GM19328 (cell line): ENCODE measurements around the gene CDT1.

Source experiments
- ATAC-seq: cut with Tn5 transposase; IDR thresholded peaks from one replicate; pipeline ENCODE4 v1.9.1; 2021; ENCODE audit warnings: mild to moderate bottlenecking, moderate library complexity; ENCODE audit not compliant: unreplicated experiment

The CDT1 gene

DNA sequence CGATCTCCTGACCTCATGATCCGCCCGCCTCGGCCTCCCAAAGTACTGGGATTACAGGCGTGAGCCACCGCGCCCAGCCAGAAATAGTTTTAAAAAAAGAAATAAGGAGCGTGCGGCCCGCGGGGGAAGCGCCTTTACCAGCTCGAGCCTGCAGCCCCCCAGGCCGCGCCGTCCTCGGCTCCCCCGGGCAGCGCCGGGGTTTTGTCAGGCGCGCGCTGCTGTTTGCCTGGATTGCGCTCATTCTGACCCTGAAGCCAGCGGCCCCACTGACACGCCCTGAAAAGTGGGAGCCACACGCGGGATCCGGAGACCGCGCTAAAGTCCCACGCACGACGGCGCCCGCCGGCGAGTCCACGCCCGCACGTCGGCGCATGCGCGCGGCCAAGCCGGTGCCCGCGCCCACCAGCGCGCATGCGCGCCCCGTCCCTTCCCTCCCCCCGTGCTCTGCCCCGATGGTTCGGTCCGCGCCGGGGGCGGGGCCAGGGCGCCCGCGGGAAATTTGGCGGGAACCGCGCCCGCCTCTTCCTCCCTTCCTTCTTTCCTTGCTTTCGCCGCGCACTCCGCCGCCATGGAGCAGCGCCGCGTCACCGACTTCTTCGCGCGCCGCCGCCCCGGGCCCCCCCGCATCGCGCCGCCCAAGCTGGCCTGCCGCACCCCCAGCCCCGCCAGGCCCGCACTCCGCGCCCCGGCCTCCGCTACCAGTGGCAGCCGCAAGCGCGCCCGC lies at the start of gene CDT1:
Gene CDT1, plus strand, starts transcription at position 526 of the 724 bp plus-strand sequence. Its CDS starts 43 bp downstream, at position 569.
- ATAC-seq: peak; percentile 55

DNA sequence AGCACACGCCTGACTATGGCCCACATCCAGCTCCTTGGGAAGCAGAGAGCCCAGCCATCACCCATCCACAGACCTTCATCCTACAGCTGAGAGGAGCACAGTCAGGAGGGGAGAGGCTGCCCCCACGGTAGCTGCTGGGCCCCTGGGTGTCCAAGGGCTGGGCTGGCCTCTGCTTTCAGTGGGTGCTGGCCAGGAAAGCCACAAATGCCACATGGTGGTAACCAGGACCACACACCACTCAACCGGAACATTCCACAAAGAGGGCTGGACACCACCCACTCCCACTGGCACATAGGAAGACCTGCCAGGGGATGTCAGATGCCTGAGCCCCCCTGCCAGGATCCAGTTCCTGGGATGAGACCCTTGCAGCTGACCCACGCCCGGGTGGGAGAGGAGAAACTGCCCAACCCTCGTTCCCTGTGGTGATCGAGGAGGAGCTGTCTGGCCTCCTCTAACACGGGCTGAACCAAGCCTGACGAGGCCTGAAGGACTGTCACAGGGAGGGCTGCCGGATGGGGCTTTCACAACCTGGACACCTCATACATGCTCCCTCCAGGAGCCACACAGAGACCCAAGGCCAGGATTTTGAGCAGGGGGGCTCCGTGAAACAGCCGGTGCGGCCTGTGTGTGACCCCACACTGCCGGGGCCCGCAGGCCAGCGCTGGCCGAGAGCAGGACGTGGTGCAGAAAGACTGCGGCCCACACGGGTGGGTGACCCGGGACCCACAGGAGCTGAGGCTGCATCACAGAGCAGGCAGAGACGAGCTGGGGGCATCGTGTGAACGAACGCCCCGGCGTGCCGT lies 49.3 kb upstream of the CDT1 start:
- ATAC-seq: no peak

DNA sequence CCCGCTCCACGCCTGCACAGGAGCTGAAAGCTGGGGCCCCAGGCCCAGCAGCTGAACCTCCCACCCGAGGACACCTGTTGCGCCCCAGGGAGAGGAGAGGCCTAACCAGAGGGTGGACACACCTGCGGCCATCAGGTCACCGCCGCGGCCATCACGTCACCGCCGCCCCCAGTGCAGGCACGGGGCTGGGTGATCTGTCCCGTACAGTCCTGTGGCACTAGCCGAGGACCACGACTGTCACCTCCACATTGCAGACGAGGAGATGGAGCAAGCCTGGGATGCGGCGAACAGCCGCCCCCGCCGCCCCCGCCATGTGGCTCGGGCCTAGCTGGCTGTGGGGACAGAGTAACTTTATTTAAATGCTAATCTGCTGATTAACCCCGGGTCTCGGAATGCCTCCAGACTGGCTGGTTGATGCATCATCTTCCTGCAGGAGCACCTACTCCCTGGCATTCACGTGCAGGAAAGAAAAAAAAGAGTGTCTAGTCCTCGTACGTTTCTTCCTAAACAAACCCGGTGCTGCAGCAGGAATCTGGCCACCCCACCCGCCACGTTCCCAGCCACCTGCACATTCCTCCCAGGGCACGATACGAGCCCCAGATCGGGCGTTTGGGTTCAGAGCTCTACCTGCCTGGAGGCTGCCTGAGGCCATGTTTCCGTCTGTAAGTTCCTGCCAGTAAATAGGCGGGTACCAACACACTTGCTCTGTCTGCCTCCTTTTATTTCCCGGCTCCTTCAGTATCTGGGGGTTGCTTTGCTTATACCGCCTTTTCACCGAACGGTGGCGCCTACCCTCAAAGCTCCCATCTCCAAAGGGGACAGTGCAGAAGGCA lies 48.5 kb upstream of the CDT1 start:
- ATAC-seq: no peak

DNA sequence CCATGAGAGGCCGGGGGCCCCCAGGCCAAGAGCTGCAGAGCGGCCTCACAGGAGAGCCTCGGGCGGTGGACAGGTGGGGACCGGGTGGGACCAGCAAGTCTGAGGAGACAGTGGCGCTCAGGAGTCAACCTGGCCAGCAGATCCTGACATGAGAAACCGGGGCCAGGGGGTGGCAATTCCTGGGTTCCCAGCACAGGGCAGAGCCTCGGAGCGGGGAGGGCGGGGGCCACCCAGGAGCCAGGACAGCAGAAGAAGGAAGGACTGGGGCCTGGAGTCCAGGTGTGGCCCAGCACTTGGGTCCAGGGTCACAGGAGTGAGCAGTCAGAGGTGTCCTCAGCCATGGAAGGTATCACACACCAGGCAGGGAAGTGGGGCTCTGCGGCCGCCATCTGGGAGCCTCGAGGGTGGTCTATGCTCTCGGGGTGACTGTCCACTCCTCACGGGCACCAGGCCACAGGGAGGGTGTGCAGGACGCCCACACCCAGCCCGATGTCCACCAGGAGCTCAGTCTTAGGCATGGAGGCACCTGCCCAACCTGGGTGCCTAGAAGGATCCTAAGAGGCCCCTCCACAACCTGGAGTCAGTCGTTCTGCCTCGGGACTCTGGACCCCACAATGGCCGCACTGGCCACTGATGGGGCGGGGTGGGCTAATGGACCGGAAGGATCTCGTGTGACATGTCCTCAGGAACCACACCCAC lies 47.7 kb upstream of the CDT1 start:
- ATAC-seq: no peak

DNA sequence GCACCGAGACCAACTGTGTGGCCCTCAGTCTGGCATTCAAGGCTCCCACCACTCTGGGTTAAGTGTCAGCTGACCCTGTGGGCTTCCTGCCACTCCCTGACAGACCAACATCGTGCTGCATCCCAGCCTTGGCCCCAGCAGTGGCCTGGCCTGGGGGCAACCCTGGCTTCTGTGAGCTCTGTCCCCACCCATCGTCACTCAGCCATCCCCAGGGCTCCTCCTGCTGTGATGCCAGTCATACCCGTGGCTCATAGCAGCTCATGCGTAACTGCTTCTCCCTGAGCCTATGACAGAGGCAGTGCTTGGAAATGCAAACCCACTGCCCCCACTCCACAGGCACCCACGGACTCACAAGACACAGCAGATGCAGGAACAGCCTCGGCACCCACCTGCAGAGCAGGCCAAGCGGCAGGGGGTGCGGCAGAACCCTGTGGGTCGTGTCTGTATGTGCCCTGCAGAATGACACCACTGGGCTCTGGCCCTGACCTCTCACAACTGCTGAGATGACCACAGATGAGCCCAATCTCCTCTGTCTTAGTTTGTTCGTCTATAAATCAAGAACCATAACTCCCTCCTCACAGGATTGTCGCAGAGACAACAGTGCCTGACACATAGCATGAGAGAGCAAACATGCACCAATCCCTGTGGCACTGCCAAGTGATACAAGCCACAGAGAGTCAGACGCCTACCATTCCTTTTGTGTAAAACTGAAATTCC lies 45.2 kb upstream of the CDT1 start:
- no peak for ATAC-seq

DNA sequence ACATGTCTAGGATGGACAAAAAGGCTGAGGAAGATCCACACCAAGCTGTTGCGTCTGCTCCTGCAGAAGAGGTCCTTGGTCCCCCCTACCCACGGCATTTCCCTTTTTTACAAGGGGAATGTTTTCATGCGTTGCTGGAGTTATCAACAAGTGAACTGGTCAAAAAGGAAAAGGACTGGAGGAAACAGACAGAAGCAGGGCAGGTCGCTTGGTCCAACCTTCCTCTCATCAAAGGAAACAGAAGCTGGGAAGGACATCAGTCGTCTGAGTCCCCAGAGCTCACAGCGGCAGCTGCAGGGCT lies 44.7 kb upstream of the CDT1 start:
- ATAC-seq: no peak

DNA sequence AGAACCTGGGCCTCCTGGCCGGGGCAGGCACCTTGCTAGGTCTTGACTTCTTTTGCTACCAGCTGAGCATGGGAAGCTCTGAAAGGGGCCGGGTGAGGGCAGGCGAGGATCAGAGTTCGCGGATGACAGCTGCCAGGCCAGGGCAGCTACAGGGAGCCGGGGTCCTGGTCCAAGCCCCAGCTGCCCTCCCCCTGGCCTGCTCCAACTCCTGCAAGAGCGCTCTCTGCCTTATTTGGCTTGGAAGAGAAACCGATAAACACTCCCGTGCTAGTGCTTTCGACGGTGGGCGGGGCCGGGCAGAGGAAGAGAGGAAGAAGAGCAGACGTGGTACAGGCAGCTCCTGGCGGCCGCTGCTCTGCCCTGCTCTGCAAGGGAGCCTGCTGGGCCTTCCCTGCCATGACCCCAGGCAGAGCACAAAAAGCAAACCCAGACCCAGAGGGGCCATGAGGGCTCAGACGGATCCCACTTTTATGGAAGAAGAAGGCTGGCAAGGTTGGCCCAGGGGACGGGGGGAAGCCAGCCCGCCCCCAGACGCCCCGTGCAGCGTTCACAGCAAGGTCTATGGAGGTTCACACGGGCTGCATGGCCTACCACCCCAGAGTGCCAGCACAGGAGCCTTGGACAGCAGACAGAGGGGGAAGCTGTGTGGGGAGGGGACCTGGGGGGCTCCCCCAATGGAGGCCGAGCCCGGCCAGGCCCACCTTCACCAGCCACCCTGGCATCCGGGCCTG lies 44.2 kb upstream of the CDT1 start:
- no peak for ATAC-seq

DNA sequence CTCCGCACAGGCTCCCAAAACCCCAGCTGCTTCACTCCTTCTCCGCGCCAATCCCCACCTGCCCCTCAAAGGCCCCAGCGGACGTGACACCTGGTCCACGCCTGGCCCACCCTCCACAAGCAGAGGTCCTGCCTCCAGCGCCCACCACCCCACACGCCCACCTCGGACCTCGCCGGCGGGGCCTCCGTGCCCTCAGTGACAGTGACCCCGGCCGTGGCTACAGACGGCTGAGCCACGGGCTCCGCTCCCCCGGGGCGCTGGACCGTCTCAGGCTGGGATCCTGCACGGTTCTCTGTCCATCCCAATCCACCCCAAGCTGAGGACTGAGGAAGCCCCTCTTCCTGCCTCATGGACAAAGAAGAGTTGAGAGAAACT lies 43.6 kb upstream of the CDT1 start:
- no peak for ATAC-seq

DNA sequence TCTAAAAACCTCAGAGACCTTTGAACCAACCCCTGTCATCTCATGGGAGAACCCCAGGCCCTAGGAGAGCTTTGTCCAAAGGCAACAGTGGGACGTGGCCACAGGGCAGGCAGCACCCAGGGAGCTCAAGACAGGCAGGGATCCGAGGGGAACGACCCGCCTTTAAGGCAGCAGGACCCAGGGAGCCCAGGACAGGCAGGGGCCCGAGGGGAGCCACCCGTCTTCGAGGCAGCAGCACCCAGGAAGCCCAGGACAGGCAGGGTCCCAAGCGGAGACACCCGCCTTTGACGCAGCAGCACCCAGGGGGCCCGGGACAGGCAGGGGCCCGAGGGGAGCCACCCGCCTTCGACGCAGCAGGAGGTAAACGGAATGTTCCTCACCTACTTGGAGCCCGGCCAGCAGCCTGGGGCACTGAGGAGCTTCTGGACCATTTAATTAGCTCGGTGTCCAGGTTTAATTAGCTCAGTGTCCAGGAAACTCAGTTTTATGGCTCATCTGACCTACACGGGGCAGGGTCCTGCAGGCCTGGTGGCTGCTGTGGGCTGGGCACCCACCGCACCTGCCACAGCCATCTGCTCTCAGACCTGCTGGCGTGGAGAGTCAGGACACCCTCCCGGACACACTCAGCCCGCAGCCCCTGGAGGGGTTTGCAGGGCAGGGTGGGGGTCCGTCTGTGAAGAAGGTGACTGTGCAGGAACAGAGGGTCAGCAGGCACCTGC lies 43.0 kb upstream of the CDT1 start:
- ATAC-seq: no peak

DNA sequence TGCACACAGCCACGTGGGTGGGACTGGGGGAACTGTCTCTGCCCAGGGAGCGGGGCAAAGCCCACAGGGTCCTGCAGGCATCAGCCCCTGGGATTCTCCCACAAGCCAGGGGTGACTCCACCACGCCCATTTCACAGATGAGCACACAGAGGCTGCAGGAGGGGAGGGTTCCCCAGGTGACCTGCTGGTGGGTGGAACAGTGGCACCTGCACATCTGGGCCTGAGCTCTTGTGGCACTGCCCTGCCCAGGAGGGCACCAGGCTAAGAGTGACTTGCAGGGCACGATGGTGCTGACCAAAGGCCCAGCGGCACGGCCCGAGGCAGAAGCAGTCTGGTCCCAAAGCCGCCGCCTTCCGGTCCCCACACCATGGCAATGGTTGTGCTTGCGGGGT lies 42.5 kb upstream of the CDT1 start:
- ATAC-seq: no peak

DNA sequence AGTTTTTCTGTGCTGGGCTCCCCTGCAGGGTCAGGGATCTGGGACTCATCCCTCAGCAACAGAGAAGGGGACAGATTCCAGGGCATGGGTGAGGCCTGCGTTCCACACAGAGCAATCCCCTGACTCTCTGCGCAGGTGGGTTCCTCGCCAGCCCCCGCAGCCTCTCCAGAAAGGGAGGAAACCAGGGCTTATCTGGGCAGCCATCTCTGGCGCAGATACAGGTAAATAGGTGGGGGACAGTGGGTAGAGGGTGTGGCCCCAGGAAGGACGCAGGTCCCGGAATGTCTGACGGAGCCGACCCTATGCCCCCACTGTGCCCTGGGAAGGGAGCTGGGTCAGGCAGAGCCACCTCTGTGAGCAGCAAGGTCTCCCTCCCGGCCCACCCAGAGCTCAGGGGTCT lies 41.8 kb upstream of the CDT1 start:
- no peak for ATAC-seq

DNA sequence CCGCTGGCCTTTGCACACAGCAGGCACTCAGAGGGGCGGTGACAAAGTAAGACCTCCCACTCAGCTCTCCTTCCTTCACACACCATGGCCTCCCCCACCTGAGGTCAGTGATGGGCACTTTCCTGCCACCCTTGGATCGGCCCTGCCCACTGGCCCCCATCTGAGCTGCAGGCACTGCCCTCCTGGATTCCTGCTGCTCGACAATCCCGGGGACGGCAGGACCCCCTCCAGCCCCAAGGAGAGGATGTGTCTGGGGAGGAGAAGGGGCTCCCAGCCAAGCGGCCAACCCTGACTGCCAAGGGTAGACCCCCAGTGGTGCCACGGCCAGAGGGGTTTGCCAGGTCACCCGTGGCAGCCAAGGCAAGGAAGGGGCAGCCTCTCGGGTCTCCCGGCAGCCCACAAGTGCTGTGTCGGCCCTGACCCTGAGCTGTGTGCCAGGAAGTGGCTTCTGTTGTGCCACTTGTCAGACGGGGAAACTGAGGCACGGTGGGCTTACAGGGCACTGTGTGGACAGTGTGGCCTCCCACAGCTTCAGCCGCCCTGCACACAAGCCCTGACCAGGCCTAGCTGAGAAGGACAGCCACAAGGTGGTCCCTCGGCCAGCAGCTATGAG lies 41.2 kb upstream of the CDT1 start:
- no peak for ATAC-seq

DNA sequence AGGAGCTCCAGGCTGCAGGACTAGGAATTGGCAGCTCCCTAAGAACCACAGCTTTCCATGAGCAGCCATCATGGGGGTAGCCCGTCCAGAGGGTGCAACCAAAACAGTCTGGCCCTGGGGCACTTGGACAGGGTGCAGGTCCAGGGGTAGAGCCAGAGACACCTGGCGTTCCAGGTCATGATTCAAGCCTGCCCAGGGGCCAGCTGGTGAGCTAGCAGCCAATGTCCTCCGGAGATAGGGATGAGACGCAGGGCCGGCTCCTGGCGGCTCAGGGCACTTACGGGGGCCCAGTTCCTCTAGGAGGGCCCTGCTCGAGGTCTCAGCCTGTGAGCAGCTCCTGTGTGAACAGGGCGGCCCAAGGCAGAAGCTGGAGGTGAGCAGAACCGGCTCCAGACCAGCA lies 40.6 kb upstream of the CDT1 start:
- no peak for ATAC-seq

DNA sequence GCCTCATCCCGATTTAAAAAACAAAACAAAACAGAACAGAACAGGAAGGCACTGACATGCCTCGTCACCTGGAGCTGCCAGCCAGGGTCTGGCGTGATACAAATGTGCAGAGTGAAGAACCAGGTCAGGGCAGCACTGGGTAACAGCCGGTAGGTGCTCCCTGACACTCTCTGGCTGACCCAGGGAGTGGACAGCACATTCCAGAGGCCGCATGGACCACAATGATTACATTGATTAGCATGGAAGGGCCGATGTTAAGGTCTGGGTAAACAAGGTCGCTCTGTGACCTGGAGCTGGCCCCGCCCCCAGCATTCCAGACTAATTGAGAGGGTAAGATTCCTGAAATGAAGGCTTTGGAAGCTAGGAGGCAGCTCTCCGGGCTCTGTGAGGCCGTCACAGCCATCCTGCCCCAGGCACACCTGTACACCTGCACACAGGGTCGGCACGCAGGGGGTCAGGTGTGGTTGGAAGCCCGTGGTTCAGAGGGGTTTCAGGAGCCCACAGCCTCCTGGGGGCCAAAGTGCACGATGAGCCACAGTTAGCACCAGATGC lies 40.0 kb upstream of the CDT1 start:
- ATAC-seq: no peak

DNA sequence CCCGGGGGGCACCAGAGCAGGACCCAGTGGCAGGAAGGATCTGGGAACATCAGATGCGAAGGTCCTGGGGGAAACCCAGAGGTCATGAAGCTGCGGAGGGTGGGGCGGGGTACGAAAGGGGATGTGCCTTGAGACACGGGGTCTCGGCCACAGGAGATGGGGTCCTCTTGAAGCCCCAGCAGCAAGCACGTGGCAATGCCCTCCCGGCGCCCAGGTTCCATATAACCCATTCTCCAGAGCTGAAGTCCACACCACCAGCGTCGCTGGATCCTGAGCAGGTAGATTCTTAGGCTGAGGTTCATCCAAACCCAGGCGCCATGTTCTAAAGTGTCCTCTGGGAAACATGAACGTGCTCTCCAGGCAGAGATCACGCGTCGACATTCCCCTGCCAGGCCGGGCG lies 39.5 kb upstream of the CDT1 start:
- ATAC-seq: no peak

DNA sequence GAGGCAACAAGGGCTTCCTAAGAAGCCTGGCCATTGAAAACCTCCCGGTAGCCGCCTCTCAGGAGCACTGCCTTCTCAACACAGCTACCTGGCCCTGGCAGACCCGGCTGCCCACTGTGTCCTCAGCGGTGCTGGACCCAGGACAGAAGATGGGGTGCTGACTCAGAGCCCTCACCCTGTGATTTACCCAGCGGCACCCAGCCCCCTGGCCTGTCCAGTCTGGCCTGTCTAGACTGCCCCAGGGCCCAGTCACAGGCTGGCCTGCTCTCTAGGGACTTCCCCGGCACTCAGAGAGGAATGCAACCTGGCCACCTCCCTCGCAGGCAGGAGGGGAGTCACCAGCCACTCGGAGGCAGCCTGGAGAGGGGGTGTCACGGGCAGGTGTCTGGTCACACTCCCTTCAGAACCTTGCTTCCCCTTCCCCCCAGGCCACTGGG lies 38.7 kb upstream of the CDT1 start:
- no peak for ATAC-seq

DNA sequence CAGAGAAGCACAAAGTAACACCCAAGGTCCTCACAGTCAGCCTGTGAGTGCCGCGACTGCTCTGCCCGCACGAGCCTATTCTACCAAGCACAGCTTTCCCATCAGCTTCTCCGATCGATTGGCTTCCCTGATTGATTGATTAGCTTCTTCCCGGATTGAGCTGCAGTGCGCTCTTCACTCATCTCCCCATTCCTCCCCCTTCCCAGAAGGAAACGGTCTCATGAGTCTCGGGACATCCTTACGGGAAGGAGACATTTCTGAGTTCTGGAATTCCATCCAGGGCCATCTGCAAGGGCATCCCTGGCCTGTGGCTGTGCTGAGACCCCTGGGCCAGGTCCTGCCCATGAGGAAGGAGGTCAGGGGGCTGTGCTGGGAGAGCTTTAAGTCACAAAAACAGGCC lies 36.6 kb upstream of the CDT1 start:
- ATAC-seq: no peak

DNA sequence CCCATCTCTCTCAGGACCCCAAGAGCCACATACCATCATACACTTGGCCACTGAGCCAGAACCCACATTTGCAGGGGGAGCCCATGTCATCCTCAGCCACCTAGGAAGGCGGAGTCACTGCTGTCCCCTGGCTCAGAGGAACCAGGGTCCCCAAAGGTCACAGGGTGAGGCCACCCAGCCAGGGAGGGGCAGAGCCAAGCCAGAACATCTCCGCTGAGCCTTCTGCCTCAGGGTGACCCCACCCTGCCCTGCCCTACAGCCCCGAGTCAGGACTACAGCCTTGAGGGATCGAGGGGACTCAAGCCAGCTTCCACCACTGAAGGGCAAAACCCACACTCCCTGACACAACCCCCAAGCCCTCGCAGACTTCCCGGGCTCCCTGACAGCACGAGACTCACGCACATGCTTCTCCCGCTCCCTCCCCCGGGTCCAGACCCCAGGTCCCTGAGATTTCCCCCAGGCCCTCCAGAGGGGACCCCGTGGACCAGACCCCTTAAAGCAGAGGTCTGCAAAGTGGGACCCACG lies 36.0 kb upstream of the CDT1 start:
- no peak for ATAC-seq
